Measurements from ENCODE around the gene P2RX4. TPM values are rescaled to one million over a fixed set of nuclear protein-coding genes. Genes with fewer than 3 reads are reported as not detected.
"Not testable (repeated sequence)": the region's sequence is repeated elsewhere in the genome, so short reads cannot be mapped to it uniquely, and the experiment has no call there.

The P2RX4 gene
- total RNA-seq, 2 experiments from 2014 or later, result 14.2 to 18.0 TPM

DNA sequence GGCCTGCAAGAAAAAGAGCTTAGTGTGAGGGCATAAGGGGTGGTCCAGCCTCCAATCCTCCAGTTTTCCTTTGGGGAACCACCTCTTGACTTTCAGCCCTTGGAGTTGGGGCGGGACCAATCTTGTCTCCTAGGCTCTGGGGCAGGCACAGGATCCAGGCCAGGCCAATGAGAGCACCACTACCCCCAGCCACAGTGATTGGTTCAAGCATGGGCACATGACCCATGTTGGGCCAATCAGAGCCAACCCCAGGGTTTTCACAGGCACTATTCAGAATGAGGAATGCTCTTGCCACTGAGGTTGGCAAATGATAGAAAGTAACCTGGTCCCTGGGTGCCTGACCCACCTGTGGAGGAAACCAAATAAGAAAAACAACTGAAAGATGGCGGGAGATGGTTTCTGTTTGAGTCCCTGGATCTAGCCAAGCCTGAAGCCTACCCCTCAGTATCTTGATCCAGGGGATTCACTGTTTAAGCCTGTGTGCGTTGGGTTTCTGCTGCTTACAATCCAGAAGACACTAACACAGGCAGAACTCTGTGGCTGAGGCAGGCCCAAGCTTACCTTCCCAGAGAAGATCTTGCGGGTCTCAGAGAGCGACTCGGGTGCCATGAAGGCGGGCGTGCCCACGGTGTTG is 42.9 kb downstream of the P2RX4 start:
- DNase-seq, result no peak
- peaks cover 8% of the 10 kb centered on the region for H3K4me1 Mint-ChIP-seq (ENCODE audit: low read depth)
- no peaks in the 10 kb centered on the region for H3K27me3 Mint-ChIP-seq (ENCODE audit: low read depth)
- H3K36me3 Mint-ChIP-seq (ENCODE audit: low read depth), result peaks cover 55% of the 10 kb centered on the region
- no peak overlapping the region for H3K4me3 Mint-ChIP-seq
- no peaks in the 10 kb centered on the region for H3K9me3 Mint-ChIP-seq
- intact Hi-C loops (cut with micrococcal nuclease), result no loop called here
- CTCF ChIA-PET, result no interaction called here
- no peak overlapping the region for H3K27ac Mint-ChIP-seq

DNA sequence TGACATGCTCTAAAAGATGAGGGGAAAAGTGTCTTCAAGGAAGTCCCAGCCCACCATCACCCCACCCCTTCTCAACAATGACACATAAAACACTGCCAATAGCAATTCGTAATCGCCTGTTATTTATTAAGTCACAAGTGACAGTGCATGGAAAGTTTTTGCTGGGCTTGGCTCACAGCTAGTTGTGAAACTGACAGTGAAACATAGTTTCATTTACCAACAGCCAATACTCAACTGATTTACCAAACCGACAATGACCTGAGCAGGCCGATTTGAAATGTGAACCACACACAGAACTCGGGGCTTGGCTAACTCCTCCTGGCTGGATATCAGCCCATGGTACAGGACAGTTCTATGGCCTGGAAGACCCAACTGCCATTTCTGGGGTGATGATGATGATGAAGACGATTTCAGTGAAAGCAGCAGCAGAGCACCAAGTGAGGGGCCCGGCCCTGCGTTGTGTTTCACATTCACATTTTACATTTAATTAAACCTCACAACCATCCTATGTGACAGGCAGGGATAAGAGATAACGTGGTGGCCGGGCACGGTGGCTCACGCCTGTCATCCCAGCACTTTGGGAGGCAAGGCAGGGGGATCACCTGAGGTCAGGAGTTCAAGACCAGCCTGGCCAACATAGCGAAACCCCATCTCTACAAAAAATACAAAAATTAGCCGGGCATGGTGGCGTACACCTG is 43.9 kb downstream of the P2RX4 start:
- peaks cover 8% of the 10 kb centered on the region for H3K4me1 Mint-ChIP-seq (ENCODE audit: low read depth)
- intact Hi-C loops (cut with micrococcal nuclease), result no loop called here
- no peaks in the 10 kb centered on the region for H3K27me3 Mint-ChIP-seq (ENCODE audit: low read depth)
- H3K9me3 Mint-ChIP-seq, result no peaks in the 10 kb centered on the region
- CTCF ChIA-PET, result no interaction called here
- no peak overlapping the region for H3K27ac Mint-ChIP-seq
- DNase-seq, result no peak
- no peak overlapping the region for H3K4me3 Mint-ChIP-seq
- peaks cover 57% of the 10 kb centered on the region for H3K36me3 Mint-ChIP-seq (ENCODE audit: low read depth)

DNA sequence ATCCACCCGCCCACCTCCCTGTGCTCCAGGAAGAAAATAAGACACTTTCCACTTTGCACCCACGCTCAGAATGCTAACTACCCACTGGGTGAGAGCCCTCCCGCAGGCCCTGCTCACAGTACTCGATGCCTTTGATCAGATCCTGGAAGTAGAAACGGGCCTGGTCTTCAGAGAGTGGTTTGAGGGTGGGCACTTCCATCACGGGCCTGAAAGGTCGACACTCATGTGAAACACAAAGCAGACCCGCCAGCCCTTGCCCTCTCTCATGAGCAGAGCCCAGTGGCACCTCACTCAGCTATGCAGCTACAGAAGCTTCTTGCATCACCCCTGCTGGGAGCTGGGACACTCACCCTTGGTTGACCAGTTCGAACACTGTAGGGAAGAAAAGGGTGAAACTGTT is 45.5 kb downstream of the P2RX4 start:
- peaks cover 52% of the 10 kb centered on the region for H3K36me3 Mint-ChIP-seq (ENCODE audit: low read depth)
- H3K27ac Mint-ChIP-seq, result no peak overlapping the region
- no peak overlapping the region for H3K4me3 Mint-ChIP-seq
- peaks cover 8% of the 10 kb centered on the region for H3K4me1 Mint-ChIP-seq (ENCODE audit: low read depth)
- intact Hi-C loops (cut with micrococcal nuclease), result no loop called here
- DNase-seq, result no peak
- CTCF ChIA-PET, result interaction anchor here (0.6 kb wide), 1 partner anchor 438 kb away, joined by 3 read pairs; no protein-coding TSS in a partner anchor
- no peaks in the 10 kb centered on the region for H3K27me3 Mint-ChIP-seq (ENCODE audit: low read depth)
- H3K9me3 Mint-ChIP-seq, result no peaks in the 10 kb centered on the region

DNA sequence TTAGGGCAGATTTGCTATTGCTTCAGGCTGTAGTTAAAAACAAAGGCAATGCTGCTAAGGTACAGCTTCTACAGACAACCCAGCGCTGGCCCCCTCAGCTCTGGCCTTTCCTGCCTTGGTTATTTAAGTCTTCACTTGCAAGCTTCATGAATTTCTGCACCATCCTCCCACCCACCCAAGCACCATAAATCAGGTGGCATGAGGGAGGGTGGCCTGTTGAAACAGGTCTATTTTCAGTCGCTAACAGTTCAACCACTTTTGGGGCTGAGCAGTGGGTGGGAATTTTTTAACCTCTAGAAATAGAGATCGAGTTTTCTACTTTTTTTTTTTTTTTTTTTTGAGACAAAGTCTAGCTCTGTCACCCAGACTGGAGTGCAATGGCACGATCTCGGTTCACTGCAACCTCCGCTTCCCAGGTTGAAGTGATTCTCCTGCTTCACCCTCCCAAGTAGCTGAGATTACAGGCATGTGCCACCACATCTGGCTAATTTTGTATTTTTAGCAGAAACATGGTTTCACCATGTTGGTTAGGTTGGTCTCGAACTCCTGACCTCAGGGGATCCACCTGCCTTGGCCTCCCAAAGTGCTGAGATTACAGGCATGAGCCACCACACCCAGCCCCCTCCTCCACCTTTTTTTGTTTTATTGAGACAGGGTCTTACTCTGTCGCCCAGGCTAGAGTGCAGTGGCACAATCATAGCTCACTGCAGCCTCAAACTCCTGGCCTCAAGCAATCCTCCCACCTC is 47.9 kb downstream of the P2RX4 start:
- H3K4me1 Mint-ChIP-seq (ENCODE audit: low read depth); H3K27me3 Mint-ChIP-seq (ENCODE audit: low read depth); DNase-seq; H3K27ac Mint-ChIP-seq; intact Hi-C loops (cut with micrococcal nuclease); H3K4me3 Mint-ChIP-seq; CTCF ChIA-PET; H3K9me3 Mint-ChIP-seq: not testable (repeated sequence)
- H3K36me3 Mint-ChIP-seq (ENCODE audit: low read depth), result peaks cover 50% of the 10 kb centered on the region

DNA sequence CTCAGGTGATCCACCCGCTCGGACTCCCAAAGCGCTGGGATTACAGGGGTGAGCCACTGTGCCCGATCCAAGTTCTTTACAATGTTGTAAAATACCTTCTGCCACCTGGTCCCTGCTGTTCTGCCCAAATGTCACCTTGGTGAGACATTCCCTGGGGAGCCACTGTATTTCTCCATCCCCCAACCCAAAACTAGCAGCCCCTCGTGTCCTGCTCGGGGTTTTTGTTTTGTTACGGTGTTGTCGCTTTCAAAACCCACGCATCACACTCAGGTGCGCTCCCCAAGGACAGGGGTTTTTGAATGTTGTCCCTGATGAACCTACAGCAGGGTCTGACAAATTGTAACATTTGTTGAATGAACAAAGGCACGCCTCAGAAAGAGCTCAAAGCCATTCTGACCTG is 49.1 kb downstream of the P2RX4 start:
- Mint-ChIP-seq H3K4me1 (ENCODE audit: low read depth) (no peaks in the 10 kb centered on the region), H3K4me3 (no peak overlapping the region), H3K9me3 (no peaks in the 10 kb centered on the region), H3K27me3 (ENCODE audit: low read depth) (no peaks in the 10 kb centered on the region), H3K36me3 (ENCODE audit: low read depth) (peaks cover 39% of the 10 kb centered on the region), H3K27ac (no peak overlapping the region)
- intact Hi-C loops (cut with micrococcal nuclease), result no loop called here
- CTCF ChIA-PET, result no interaction called here
- no peak for DNase-seq

DNA sequence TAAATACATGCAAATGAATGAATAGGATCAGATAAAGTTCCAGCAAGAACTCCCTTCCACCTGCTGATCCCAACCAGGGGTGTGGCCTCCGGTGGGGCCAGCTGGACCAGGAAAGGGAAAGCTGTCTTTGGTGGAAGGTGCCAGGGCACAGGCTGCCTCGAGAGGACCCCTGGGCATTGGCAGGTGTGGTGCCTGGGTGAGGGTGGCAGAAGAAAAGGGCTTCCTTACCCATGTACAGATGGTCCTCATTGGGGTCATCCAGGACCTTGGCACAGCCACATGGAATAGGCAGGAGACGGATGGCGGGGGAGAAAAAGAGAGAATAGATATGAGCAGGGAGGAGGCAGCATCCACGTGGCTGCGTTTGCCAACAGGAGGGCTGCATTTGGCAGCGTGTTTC is 50.2 kb downstream of the P2RX4 start:
- Mint-ChIP-seq H3K27me3 (ENCODE audit: low read depth) (no peaks in the 10 kb centered on the region), H3K4me3 (no peak overlapping the region), H3K36me3 (ENCODE audit: low read depth) (peaks cover 34% of the 10 kb centered on the region), H3K27ac (no peak overlapping the region), H3K4me1 (ENCODE audit: low read depth) (no peaks in the 10 kb centered on the region), H3K9me3 (no peaks in the 10 kb centered on the region)
- DNase-seq, result no peak
- intact Hi-C loops (cut with micrococcal nuclease), result no loop called here
- CTCF ChIA-PET, result no interaction called here

DNA sequence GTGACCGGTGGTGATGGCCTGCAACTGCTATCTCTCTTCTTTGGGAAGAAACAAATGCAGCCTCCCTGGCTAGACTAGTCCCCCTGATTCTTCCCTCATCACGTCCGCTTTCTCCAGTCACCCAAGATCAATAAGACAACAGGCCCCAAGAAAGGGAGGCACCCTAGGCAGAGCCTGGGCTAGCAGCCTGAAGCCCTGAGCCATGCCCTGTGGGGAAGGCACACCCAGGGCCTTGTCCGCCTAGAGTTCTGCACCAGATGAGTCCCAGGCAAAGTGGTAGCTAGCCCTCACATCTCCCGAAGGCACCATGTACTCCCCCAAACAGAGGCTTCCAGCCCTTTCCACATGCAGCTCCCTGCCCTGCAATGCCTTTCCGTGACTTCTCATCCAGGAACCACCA is 51.5 kb downstream of the P2RX4 start:
- intact Hi-C loops (cut with micrococcal nuclease), result no loop called here
- CTCF ChIA-PET, result no interaction called here
- peaks cover 32% of the 10 kb centered on the region for H3K36me3 Mint-ChIP-seq (ENCODE audit: low read depth)
- no peaks in the 10 kb centered on the region for H3K27me3 Mint-ChIP-seq (ENCODE audit: low read depth)
- no peak overlapping the region for H3K4me3 Mint-ChIP-seq
- no peak for DNase-seq
- no peak overlapping the region for H3K27ac Mint-ChIP-seq
- H3K9me3 Mint-ChIP-seq, result no peaks in the 10 kb centered on the region
- H3K4me1 Mint-ChIP-seq (ENCODE audit: low read depth), result no peaks in the 10 kb centered on the region

DNA sequence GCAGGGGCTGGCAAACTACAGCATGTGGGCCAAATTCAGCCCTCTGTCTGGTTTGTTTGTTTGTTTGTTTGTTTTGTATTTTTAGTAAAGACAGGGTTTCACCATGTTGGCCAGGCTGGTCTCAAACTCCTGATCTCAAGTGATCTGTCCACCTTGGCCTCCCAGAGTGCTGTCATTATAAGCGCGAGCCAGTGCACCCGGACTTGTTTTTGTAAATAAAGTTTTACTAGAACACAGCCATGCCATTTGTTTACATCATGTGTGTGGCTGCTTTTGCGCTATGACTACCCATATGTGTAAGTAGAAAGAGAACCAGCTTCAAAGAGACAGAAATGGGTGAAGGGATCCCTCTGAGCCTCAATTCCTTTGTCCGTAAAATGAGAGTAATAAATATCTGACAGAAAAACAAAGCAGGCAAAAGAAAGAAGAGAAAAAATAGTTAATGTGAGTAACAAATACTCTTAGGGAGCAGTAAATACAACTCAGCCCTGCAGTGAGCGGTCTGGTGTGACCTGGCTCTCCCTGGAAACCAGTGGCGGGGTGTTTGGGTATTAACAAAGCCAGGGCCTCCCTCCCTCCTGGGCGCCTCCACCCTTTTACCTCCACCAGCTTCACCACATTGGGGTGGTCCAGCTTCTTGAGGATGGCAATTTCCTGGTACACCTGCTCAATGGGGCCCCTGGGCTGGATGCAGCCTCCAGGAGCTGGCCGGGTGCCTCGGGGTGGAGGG is 53.4 kb downstream of the P2RX4 start:
- no peak overlapping the region for H3K27ac Mint-ChIP-seq
- H3K9me3 Mint-ChIP-seq, result no peaks in the 10 kb centered on the region
- CTCF ChIA-PET, result no interaction called here
- no peak overlapping the region for H3K4me3 Mint-ChIP-seq
- no peaks in the 10 kb centered on the region for H3K27me3 Mint-ChIP-seq (ENCODE audit: low read depth)
- H3K4me1 Mint-ChIP-seq (ENCODE audit: low read depth), result no peaks in the 10 kb centered on the region
- intact Hi-C loops (cut with micrococcal nuclease), result no loop called here
- DNase-seq, result no peak
- peaks cover 32% of the 10 kb centered on the region for H3K36me3 Mint-ChIP-seq (ENCODE audit: low read depth)

DNA sequence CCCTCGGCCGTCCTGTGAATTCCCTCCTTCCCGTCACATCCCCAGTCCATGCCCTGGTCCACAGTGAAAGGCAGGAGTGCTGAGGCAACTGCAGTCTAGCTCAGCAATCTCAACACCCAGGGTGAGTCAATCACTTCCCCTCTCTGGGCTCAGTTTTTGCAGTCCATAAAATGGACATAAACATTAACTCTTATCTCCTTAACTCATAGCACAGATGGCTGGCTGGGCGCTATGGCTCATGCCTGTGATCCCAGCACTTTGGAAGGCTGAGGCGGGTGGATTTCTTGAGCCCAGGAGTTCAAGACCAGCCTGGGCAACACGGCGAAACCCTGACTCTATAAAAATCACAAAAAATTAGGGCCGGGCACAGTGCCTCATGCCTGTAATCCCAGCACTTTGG is 54.2 kb downstream of the P2RX4 start:
- Mint-ChIP-seq H3K9me3 (no peaks in the 10 kb centered on the region), H3K4me1 (ENCODE audit: low read depth) (no peaks in the 10 kb centered on the region), H3K27me3 (ENCODE audit: low read depth) (no peaks in the 10 kb centered on the region), H3K36me3 (ENCODE audit: low read depth) (peaks cover 33% of the 10 kb centered on the region), H3K4me3 (no peak overlapping the region), H3K27ac (no peak overlapping the region)
- CTCF ChIA-PET, result no interaction called here
- DNase-seq, result no peak
- intact Hi-C loops (cut with micrococcal nuclease), result no loop called here

DNA sequence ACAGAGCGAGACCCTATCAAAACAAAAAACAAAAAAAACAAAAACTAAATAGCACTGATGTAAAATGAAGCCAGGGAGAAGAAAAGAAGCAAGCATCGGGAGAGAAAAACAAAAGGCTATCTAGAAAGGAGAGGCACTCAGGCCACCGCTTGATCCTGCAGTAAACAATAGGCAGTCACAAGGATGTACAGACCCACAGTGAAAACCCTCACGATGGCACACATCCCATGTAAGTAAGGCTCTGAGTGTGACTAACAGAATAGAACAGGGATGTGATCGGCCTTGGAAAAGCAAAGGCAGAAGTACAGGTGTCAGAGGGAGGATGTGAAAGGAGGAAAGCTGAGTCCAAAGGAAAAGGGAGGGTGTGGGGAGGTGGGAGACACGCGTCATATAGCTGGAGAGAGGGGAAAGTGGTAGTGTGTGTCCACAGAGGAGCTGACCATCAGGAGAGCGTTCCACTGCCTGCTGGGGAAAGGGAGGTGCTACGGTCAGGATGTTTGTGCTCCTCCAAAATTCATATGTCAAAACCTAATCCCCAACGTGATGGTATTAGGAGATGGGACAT is 55.1 kb downstream of the P2RX4 start:
- Mint-ChIP-seq H3K4me1 (ENCODE audit: low read depth) (no peaks in the 10 kb centered on the region), H3K9me3 (no peaks in the 10 kb centered on the region), H3K4me3 (no peak overlapping the region), H3K36me3 (ENCODE audit: low read depth) (peaks cover 35% of the 10 kb centered on the region), H3K27ac (no peak overlapping the region), H3K27me3 (ENCODE audit: low read depth) (no peaks in the 10 kb centered on the region)
- no peak for DNase-seq
- CTCF ChIA-PET, result no interaction called here
- intact Hi-C loops (cut with micrococcal nuclease), result no loop called here

DNA sequence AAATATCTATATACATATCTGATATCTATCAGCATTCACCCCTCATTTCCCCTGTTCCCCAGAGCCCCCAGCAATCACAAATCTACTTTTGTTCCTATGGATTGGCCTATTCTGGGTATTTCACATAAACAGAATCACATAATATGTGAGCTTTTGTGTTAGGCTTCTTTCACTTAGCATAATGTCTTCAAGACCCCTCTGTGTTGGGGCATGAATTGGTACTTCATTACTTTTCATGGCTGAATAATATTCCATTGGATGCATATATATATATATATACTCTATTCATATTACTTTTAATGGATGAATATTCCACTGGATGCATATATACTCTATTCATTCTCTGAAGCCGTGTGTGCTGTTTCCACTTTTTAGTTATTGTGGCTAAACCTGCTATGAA is 57.9 kb downstream of the P2RX4 start:
- no peak overlapping the region for H3K27ac Mint-ChIP-seq
- DNase-seq, result no peak
- peaks cover 30% of the 10 kb centered on the region for H3K36me3 Mint-ChIP-seq (ENCODE audit: low read depth)
- CTCF ChIA-PET, result no interaction called here
- H3K4me1 Mint-ChIP-seq (ENCODE audit: low read depth), result no peaks in the 10 kb centered on the region
- H3K4me3 Mint-ChIP-seq, result no peak overlapping the region
- intact Hi-C loops (cut with micrococcal nuclease), result no loop called here
- no peaks in the 10 kb centered on the region for H3K27me3 Mint-ChIP-seq (ENCODE audit: low read depth)
- H3K9me3 Mint-ChIP-seq, result no peaks in the 10 kb centered on the region

DNA sequence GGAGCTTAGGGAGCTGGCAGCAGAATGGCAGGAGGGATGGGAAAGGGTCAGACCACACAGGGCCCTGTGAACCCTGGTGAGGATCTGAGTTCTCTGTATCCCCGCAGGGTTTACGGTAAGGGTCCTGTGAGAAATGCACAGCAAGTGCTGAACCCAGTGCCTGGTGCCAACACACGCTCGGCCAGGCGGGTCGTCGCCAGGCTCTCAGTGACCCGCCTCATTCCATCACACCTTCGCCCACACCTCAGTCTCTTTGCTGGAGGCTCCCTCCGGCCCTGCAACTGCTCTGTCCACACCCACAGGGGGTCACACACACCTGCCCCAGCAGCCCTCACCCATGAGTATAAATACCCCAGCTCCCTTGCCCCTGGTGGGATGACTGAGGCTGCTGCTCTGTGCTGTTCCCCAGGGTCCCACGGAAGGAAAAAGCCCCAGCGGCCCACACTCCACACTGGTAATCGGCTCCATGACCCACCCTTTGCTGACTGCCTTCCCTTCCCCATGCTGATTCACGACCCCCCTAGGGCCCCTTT is 63.5 kb downstream of the P2RX4 start:
- Mint-ChIP-seq H3K4me1 (ENCODE audit: low read depth) (peaks cover 8% of the 10 kb centered on the region), H3K36me3 (ENCODE audit: low read depth) (peaks cover 26% of the 10 kb centered on the region), H3K27ac (no peak overlapping the region), H3K9me3 (no peaks in the 10 kb centered on the region), H3K4me3 (no peak overlapping the region), H3K27me3 (ENCODE audit: low read depth) (no peaks in the 10 kb centered on the region)
- DNase-seq, result no peak
- intact Hi-C loops (cut with micrococcal nuclease), result no loop called here
- CTCF ChIA-PET, result interaction anchor here (0.6 kb wide), 1 partner anchor 42 kb away, joined by 3 read pairs; no protein-coding TSS in a partner anchor

Data from activated naive CD4-positive, alpha-beta T cell treated with anti-CD3 and anti-CD28 coated beads for 36 hours (primary cell).